ENCODE results near the gene IL31.

- TF ChIP-seq TAF1 (IDR thresholded peaks at IDR 0.05; ENCODE audit: borderline replicate concordance, insufficient read depth, low read length) (no peak), POLR2AphosphoS5 (IDR thresholded peaks at IDR 0.05; ENCODE audit: low read depth, low read length) (no peak), SIN3A (IDR thresholded peaks at IDR 0.05; ENCODE audit: borderline replicate concordance, insufficient read depth, low read length) (no peak)
These were observed 43.9 kb downstream of the IL31 start for GRCh38 chr12:122130150-122130549.

Measured in PFSK-1 (cell line).